Astrocyte (in vitro differentiated cells and primary cell): ENCODE measurements around the gene ARHGAP6. TPM values are rescaled to one million over a fixed set of nuclear protein-coding genes. Genes with fewer than 3 reads are reported as not detected.

Experiments used
- DNase-seq: peaks from one replicate; pipeline ENCODE4 v3.0.0-alpha.2; 2010; ENCODE audit warnings: low read depth
- FAIRE-seq: peaks from 2 replicates; lab custom pipeline; 2011; peaks lifted over from hg19 to GRCh38; lab: Jason Lieb, UNC
- H2AFZ ChIP-seq: 2 replicates; pipeline ENCODE4 v1.6.0; 2012; ENCODE audit warnings: low read depth, low read length, inconsistent platforms
- H3K27ac ChIP-seq: 2 replicates; pipeline ENCODE4 v1.5.1; 2011; ENCODE audit warnings: low read depth, low read length, inconsistent platforms
- H3K27me3 ChIP-seq: 2 replicates; pipeline ENCODE4 v1.6.0; 2011; ENCODE audit warnings: low read length, inconsistent platforms; ENCODE audit not compliant: insufficient read depth
- H3K36me3 ChIP-seq: 2 replicates; pipeline ENCODE4 v1.5.1; 2011; ENCODE audit warnings: low read length, inconsistent platforms; ENCODE audit not compliant: insufficient read depth
- H3K4me1 ChIP-seq: 2 replicates; pipeline ENCODE4 v1.5.1; 2011; ENCODE audit warnings: low read length, inconsistent platforms; ENCODE audit not compliant: insufficient read depth
- H3K4me2 ChIP-seq: 2 replicates; pipeline ENCODE4 v1.6.0; 2012; ENCODE audit warnings: low read length, inconsistent platforms
- H3K4me3 ChIP-seq: 2 replicates; pipeline ENCODE4 v1.5.1; 2011; ENCODE audit warnings: low read depth, mild to moderate bottlenecking, low read length, inconsistent platforms; ENCODE audit not compliant: insufficient read depth
- H3K79me2 ChIP-seq: 2 replicates; pipeline ENCODE4 v1.6.0; 2012; ENCODE audit warnings: mild to moderate bottlenecking, low read length, inconsistent platforms; ENCODE audit not compliant: insufficient read depth
- H3K9ac ChIP-seq: 2 replicates; pipeline ENCODE4 v1.6.0; 2012; ENCODE audit warnings: mild to moderate bottlenecking, low read length, inconsistent platforms
- H3K9me3 ChIP-seq: 2 replicates; pipeline ENCODE4 v1.5.1; 2012; ENCODE audit warnings: low read depth, mild to moderate bottlenecking, low read length, inconsistent platforms; ENCODE audit not compliant: insufficient read depth
- H4K20me1 ChIP-seq: 2 replicates; pipeline ENCODE4 v1.6.0; 2012; ENCODE audit warnings: low read length, inconsistent platforms; ENCODE audit not compliant: insufficient read depth
- H3K27ac Mint-ChIP-seq: one replicate; pipeline ENCODE4 v1.8.0; 2021; ENCODE audit warnings: mild to moderate bottlenecking, mixed read lengths; ENCODE audit not compliant: unreplicated experiment
- H3K27me3 Mint-ChIP-seq: one replicate; pipeline ENCODE4 v1.8.0; 2021; ENCODE audit warnings: low read depth, mixed read lengths; ENCODE audit not compliant: unreplicated experiment
- H3K36me3 Mint-ChIP-seq: one replicate; pipeline ENCODE4 v1.8.0; 2021; ENCODE audit warnings: low read depth, mixed read lengths; ENCODE audit not compliant: unreplicated experiment
- H3K4me1 Mint-ChIP-seq: one replicate; pipeline ENCODE4 v1.8.0; 2021; ENCODE audit warnings: low read depth, mixed read lengths; ENCODE audit not compliant: unreplicated experiment
- H3K4me3 Mint-ChIP-seq: one replicate; pipeline ENCODE4 v1.8.0; 2021; ENCODE audit warnings: mild to moderate bottlenecking, moderate library complexity, mixed read lengths; ENCODE audit not compliant: unreplicated experiment
- H3K9me3 Mint-ChIP-seq: one replicate; pipeline ENCODE4 v1.8.0; 2021; ENCODE audit warnings: mild to moderate bottlenecking, mixed read lengths; ENCODE audit not compliant: unreplicated experiment
- CTCF ChIP-seq: IDR thresholded peaks from 2 replicates; pipeline ENCODE4 v1.5.1; 2011; ENCODE audit warnings: low read depth, mild to moderate bottlenecking, inconsistent platforms, low read length, moderate library complexity; ENCODE audit not compliant: insufficient read depth
- EZH2 ChIP-seq: IDR thresholded peaks from 2 replicates; pipeline ENCODE4 v1.6.1; 2012; ENCODE audit warnings: mild to moderate bottlenecking, low read length, inconsistent platforms; ENCODE audit not compliant: insufficient read depth
- total RNA-seq: library from RNA; stranded (reverse); gene quantifications from 2 replicates; pipeline ENCODE4 v1.2.1, GENCODE V29; 2021

ARHGAP6 gene
- total RNA-seq, 1 donor from 2014 or later: 0.30 TPM

GRCh38 chrX:11374570-11374969, 291.1 kb downstream of the ARHGAP6 start:
- H3K4me1 Mint-ChIP-seq: no peaks in the 10 kb centered on the region
- Histone ChIP-seq H3K27ac (no peak overlapping the region), H3K4me1 (no peaks in the 10 kb centered on the region), H4K20me1 (no peaks in the 10 kb centered on the region), H2AFZ (no peak overlapping the region), H3K36me3 (no peaks in the 10 kb centered on the region), H3K9me3 (peaks cover 3% of the 10 kb centered on the region), H3K4me2 (no peak overlapping the region), H3K4me3 (no peak overlapping the region), H3K27me3 (no peaks in the 10 kb centered on the region), H3K9ac (no peak overlapping the region), H3K79me2 (no peaks in the 10 kb centered on the region)
- no peaks in the 10 kb centered on the region for H3K27me3 Mint-ChIP-seq
- DNase-seq (no peak), FAIRE-seq (no peak)
- H3K4me3 Mint-ChIP-seq: no peak overlapping the region
- no peaks in the 10 kb centered on the region for H3K36me3 Mint-ChIP-seq
- TF ChIP-seq CTCF: no peak
- TF ChIP-seq EZH2: no peak
- H3K27ac Mint-ChIP-seq: no peak overlapping the region
- peaks cover 2% of the 10 kb centered on the region for H3K9me3 Mint-ChIP-seq

GRCh38 chrX:11371106-11371505, 294.6 kb downstream of the ARHGAP6 start:
- DNase-seq: no peak
- no peaks in the 10 kb centered on the region for H4K20me1 ChIP-seq
- H2AFZ ChIP-seq: no peak overlapping the region
- no peak overlapping the region for H3K27ac ChIP-seq
- no peaks in the 10 kb centered on the region for H3K4me1 Mint-ChIP-seq
- no peak overlapping the region for H3K9ac ChIP-seq
- TF ChIP-seq EZH2 (no peak), CTCF (no peak)
- no peak overlapping the region for H3K27ac Mint-ChIP-seq
- no peak overlapping the region for H3K4me3 Mint-ChIP-seq
- no peak overlapping the region for H3K4me3 ChIP-seq
- H3K36me3 ChIP-seq: no peaks in the 10 kb centered on the region
- H3K27me3 Mint-ChIP-seq: no peaks in the 10 kb centered on the region
- no peaks in the 10 kb centered on the region for H3K9me3 ChIP-seq
- no peak for FAIRE-seq
- H3K27me3 ChIP-seq: no peaks in the 10 kb centered on the region
- no peaks in the 10 kb centered on the region for H3K36me3 Mint-ChIP-seq
- H3K9me3 Mint-ChIP-seq: no peaks in the 10 kb centered on the region
- H3K79me2 ChIP-seq: no peaks in the 10 kb centered on the region
- no peak overlapping the region for H3K4me2 ChIP-seq
- peaks cover 3% of the 10 kb centered on the region for H3K4me1 ChIP-seq

GRCh38 chrX:11367609-11368430, 297.9 kb downstream of the ARHGAP6 start:
- no peak overlapping the region for H3K4me3 ChIP-seq
- no peaks in the 10 kb centered on the region for H3K36me3 Mint-ChIP-seq
- no peaks in the 10 kb centered on the region for H3K36me3 ChIP-seq
- no peaks in the 10 kb centered on the region for H3K79me2 ChIP-seq
- peak overlapping the region; percentile 41 for H3K4me2 ChIP-seq
- H3K4me1 Mint-ChIP-seq: no peaks in the 10 kb centered on the region
- FAIRE-seq (peak; percentile 62), DNase-seq (no peak)
- no peaks in the 10 kb centered on the region for H3K27me3 Mint-ChIP-seq
- H3K4me1 ChIP-seq: peaks cover 3% of the 10 kb centered on the region
- no peaks in the 10 kb centered on the region for H3K9me3 ChIP-seq
- no peak overlapping the region for H3K4me3 Mint-ChIP-seq
- H4K20me1 ChIP-seq: no peaks in the 10 kb centered on the region
- no peak overlapping the region for H2AFZ ChIP-seq
- H3K9me3 Mint-ChIP-seq: no peaks in the 10 kb centered on the region
- H3K27ac ChIP-seq: no peak overlapping the region
- no peak for TF ChIP-seq EZH2
- no peak for TF ChIP-seq CTCF
- H3K27ac Mint-ChIP-seq: no peak overlapping the region
- no peaks in the 10 kb centered on the region for H3K27me3 ChIP-seq
- no peak overlapping the region for H3K9ac ChIP-seq
